Prostate gland (tissue), 2 donors: Measurements from ENCODE around the gene WDR45. TPM values are rescaled to one million over a fixed set of nuclear protein-coding genes. Genes with fewer than 3 reads are reported as not detected.

ENCODE experiments used
- DNase-seq: peaks from one replicate; pipeline ENCODE4 v3.0.0-alpha.2; 2019; ENCODE audit warnings: low spot score
- H3K27ac ChIP-seq, 2 donors: fragments of 200-600 bp; sonication (generic); 2 replicates each; pipeline ENCODE4 v1.5.1; 2017 to 2019
- H3K27me3 ChIP-seq: fragments of 200-600 bp; sonication (generic); replicated peaks from 2 replicates; pipeline ENCODE4 v1.5.1; 2019; ENCODE audit not compliant: insufficient read depth
- H3K36me3 ChIP-seq, 2 donors: fragments of 200-600 bp; sonication (generic); 1 replicate in 1 of 2; 2 replicates in 1 of 2; pipeline versions ENCODE4 v1.5.1 to v1.8.1; 2017 to 2019
- H3K4me1 ChIP-seq: fragments of 200-600 bp; sonication (generic); replicated peaks from 2 replicates; pipeline ENCODE4 v1.5.1; 2019
- H3K4me3 ChIP-seq, 2 donors: fragments of 200-600 bp; sonication (generic); 2 replicates each; pipeline ENCODE4 v1.5.1; 2017 to 2019
- H3K9me3 ChIP-seq: fragments of 200-600 bp; sonication (generic); 2 replicates; pipeline ENCODE4 v1.5.1; 2017
- CTCF ChIP-seq, 4 experiments: fragments of 200-600 bp in 2 of 4; fragments of 450-650 bp in 2 of 4; sonication (generic) in 2 of 4; IDR thresholded peaks; 1 replicate in 3 of 4; 2 replicates in 1 of 4; pipeline ENCODE4 v1.5.1; 2016 to 2019; ENCODE audit warnings: antibody characterized with exemption in 4 of 4, mild to moderate bottlenecking in 2 of 4, moderate library complexity in 2 of 4
- POLR2A ChIP-seq: fragments of 450-650 bp; IDR thresholded peaks from one replicate; pipeline ENCODE4 v1.6.1; 2016; ENCODE audit warnings: antibody characterized with exemption, mild to moderate bottlenecking
- POLR2AphosphoS5 ChIP-seq: sonication (generic); formaldehyde crosslinking; IDR thresholded peaks from one replicate; pipeline ENCODE4 v1.6.1; 2017; ENCODE audit warnings: antibody characterized with exemption
- WGBS: methylation state at CpG from one replicate; pipeline ENCODE4 v1.1.5; 2018; 5-methylcytosine and 5-hydroxymethylcytosine counted together
- intact Hi-C: fragments of 100-400 bp; cut with DNase I; formaldehyde crosslinking; loops from one replicate; pipeline ENCODE4 v1.14.2; 2022
- small RNA-seq, 2 donors: library from RNA; depleted of rRNA; stranded (forward); fragments of <200 nt; gene quantifications; one replicate each; pipeline ENCODE3, GENCODE V24; 2016
- total RNA-seq, 2 donors: library from RNA; depleted of rRNA; stranded (reverse); fragments of >200 nt; gene quantifications; one replicate each; pipeline ENCODE4 v1.1.0, GENCODE V29; 2016

WDR45 gene
- total RNA-seq, 2 donors from 2014 or later = 67.8 to 93.6 TPM

DNA sequence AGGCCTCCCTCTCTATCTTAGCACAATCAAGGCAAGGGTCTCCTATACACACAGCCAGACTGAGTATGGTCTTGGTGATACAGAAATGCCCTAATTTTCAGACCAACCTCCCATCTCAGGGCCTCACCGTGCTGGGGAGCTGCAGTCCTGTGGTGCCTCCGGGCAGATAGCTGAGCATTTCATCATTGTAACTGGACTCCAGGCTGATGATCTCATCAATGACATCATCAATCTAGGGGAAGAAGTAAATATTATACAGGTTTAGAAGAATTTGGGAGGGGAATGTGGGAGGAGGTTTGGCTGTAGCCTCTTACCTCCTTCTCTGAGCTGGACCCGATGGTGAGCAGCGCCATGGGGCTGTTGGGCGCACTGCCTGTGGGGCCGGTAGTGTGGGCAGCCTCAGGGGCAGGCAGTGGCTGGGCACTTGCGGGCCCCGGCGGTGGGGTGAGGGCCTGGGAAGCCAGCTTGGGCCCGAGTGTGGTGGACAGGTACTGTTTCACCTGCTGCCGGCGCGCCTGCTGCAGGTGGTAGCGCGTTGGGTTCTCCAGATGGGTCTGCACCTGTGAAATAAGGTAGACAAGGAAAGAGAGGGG is 41.7 kb downstream of the WDR45 start:
- H3K4me1 ChIP-seq = no peaks in the 10 kb centered on the region
- TF ChIP-seq POLR2A = no peak
- TF ChIP-seq POLR2AphosphoS5 = no peak
- TF ChIP-seq CTCF (IDR thresholded peaks at IDR 0.05) = no peak
- H3K27me3 ChIP-seq = no peaks in the 10 kb centered on the region
- no peaks in the 10 kb centered on the region for H3K36me3 ChIP-seq
- intact Hi-C loops = no loop called here
- H3K27ac ChIP-seq = no peak overlapping the region
- H3K4me3 ChIP-seq = no peak overlapping the region
- H3K9me3 ChIP-seq = no peaks in the 10 kb centered on the region
- WGBS = 90% methylated on average over 14 of the region's 15 CpGs
- no peak for DNase-seq

DNA sequence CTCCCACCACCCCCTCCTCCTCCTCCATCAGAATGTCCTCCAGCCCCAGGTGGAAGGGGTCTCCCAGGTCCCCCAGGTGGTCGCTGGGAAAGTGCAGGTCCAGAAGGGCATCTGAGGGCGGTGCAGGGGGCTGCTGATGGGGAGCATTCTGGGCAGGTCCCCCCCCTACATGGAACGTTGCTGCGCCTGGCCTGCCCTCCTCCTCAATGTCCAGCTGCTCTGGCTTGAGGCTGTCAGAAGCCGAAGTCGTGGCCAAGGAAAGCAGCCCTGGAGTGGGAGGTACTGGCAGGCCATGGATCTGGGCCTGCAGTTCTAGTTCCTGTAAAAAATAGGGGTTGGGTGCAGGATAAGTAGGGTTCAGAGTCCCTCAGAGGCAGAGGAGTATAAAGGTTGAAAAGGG is 49.4 kb downstream of the WDR45 start:
- 60% methylated on average over 2 of the region's 6 CpGs for WGBS
- H3K27ac ChIP-seq = no peak overlapping the region
- H3K27me3 ChIP-seq = no peaks in the 10 kb centered on the region
- DNase-seq = no peak
- no peaks in the 10 kb centered on the region for H3K4me1 ChIP-seq
- TF ChIP-seq POLR2A = no peak
- no peak for TF ChIP-seq CTCF (IDR thresholded peaks at IDR 0.05)
- TF ChIP-seq POLR2AphosphoS5 = no peak
- no peak overlapping the region for H3K4me3 ChIP-seq
- H3K36me3 ChIP-seq = no peaks in the 10 kb centered on the region
- H3K9me3 ChIP-seq = no peaks in the 10 kb centered on the region
- intact Hi-C loops = no loop called here

DNA sequence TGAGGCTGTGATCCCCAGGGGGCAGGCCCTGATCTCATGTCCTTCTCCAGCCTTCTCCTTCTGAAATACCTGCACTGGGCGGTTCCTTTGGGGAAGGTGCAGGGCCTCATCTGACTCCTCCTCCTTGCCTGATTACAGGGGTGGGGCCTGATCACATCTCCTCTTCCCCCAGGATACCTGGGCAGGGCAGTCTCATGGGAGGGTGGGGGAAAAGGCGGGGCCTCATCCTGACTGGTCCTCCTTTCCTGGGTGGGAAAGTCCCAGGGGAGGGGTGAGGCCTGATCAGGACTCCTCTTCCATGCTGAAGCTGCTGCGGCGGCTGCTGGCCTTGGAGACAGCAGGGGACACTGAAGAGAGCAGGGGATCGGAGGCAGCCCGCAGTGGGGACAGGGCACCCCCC is 49.8 kb downstream of the WDR45 start:
- intact Hi-C loops = no loop called here
- no peak overlapping the region for H3K4me3 ChIP-seq
- no peak for DNase-seq
- no peaks in the 10 kb centered on the region for H3K9me3 ChIP-seq
- TF ChIP-seq POLR2AphosphoS5 = no peak
- no peak for TF ChIP-seq POLR2A
- TF ChIP-seq CTCF (IDR thresholded peaks at IDR 0.05) = no peak
- H3K4me1 ChIP-seq = no peaks in the 10 kb centered on the region
- WGBS = 69% methylated on average over 4 of the region's 6 CpGs
- no peaks in the 10 kb centered on the region for H3K36me3 ChIP-seq
- H3K27me3 ChIP-seq = no peaks in the 10 kb centered on the region
- H3K27ac ChIP-seq = no peak overlapping the region

Small RNAs within 50 kb of the gene (small RNA-seq; reads per million reads assigned to genes)
- gene RNU4-52P = 0 to 0.09 reads per million in 2 donors

Other genes starting within 250 kb of the WDR45 start
- gene PCSK1N, start 244.3 kb downstream of the WDR45 start, total RNA-seq = 10 to 100 TPM; 45.4 to 77.7 TPM
- 10 to 100 TPM; 58.2 to 85.8 TPM for gene TIMM17B, start 182.1 kb downstream of the WDR45 start, total RNA-seq
- gene PQBP1, start 182.0 kb downstream of the WDR45 start, total RNA-seq = 10 to 100 TPM; 37.1 to 76.6 TPM
- 10 to 100 TPM; 29.7 to 39.0 TPM for gene SLC35A2, start 168.2 kb downstream of the WDR45 start, total RNA-seq
- gene PIM2, start 160.9 kb downstream of the WDR45 start, total RNA-seq = 10 to 100 TPM; 12.1 to 23.5 TPM
- gene OTUD5, start 122.3 kb downstream of the WDR45 start, total RNA-seq = 10 to 100 TPM; 44.1 to 84.2 TPM
- gene KCND1, start 108.0 kb downstream of the WDR45 start, total RNA-seq = 1 to 10 TPM in 1 of 2 donors, under 1 TPM in 1; 0.23 to 1.9 TPM
- gene GRIPAP1, start 77.6 kb downstream of the WDR45 start, total RNA-seq = 10 to 100 TPM; 26.9 to 62.4 TPM
- 10 to 100 TPM; 44.6 to 88.4 TPM for gene TFE3, start 36.5 kb downstream of the WDR45 start, total RNA-seq
- gene CCDC120, start 20.9 kb downstream of the WDR45 start, total RNA-seq = 10 to 100 TPM; 12.3 to 15.0 TPM
- gene PRAF2, start 5.9 kb downstream of the WDR45 start, total RNA-seq = 10 to 100 TPM; 13.9 to 42.9 TPM
- gene GPKOW, start 43.8 kb upstream of the WDR45 start, total RNA-seq = 10 to 100 TPM; 21.2 to 28.7 TPM
- 10 to 100 TPM; 16.0 to 16.6 TPM for gene MAGIX, start 82.9 kb upstream of the WDR45 start, total RNA-seq
- gene PLP2, start 92.0 kb upstream of the WDR45 start, total RNA-seq = 10 to 100 TPM; 24.3 to 34.7 TPM
- gene PRICKLE3, start 106.5 kb upstream of the WDR45 start, total RNA-seq = 10 to 100 TPM; 17.4 to 20.5 TPM
- 1 to 10 TPM in 1 of 2 donors, under 1 TPM in 1; 0.55 to 5.2 TPM for gene SYP, start 120.3 kb upstream of the WDR45 start, total RNA-seq
- under 1 TPM in 1 of 2 donors, not detected in 1; 0.17 TPM for gene CACNA1F, start 153.5 kb upstream of the WDR45 start, total RNA-seq
- 10 to 100 TPM; 21.8 to 25.0 TPM for gene CCDC22, start 155.6 kb upstream of the WDR45 start, total RNA-seq
- 1 to 10 TPM in 1 of 2 donors, under 1 TPM in 1; 0.36 to 1.4 TPM for gene FOXP3, start 184.8 kb upstream of the WDR45 start, total RNA-seq
- gene PPP1R3F, start 189.9 kb upstream of the WDR45 start, total RNA-seq = 10 to 100 TPM in 1 of 2 donors, 1 to 10 TPM in 1; 3.9 to 24.9 TPM
- gene GAGE10, start 223.8 kb upstream of the WDR45 start, total RNA-seq = not detected
- gene GAGE12J, start 242.2 kb upstream of the WDR45 start, total RNA-seq = not detected